GM12891 (cell line): Measurements from ENCODE around the gene PCSK4.

Source experiments
- DNase-seq: peaks from one replicate; pipeline ENCODE4 v3.0.0; 2011; ENCODE audit warnings: low spot score; ENCODE audit not compliant: insufficient read length
- FAIRE-seq: peaks from 2 replicates; lab custom pipeline; 2011; peaks lifted over from hg19 to GRCh38; lab: Jason Lieb, UNC
- PAX5 ChIP-seq: IDR thresholded peaks from 2 replicates; pipeline ENCODE4 v1.6.1; 2011; ENCODE audit warnings: low read length, moderate library complexity, mild to moderate bottlenecking; ENCODE audit not compliant: insufficient read depth, severe bottlenecking
- POLR2A ChIP-seq: IDR thresholded peaks from 2 replicates; pipeline ENCODE4 v1.6.1; 2011; ENCODE audit warnings: low read depth, low read length, control low read depth
- POLR2AphosphoS5 ChIP-seq: IDR thresholded peaks from 2 replicates; pipeline ENCODE4 v1.6.1; 2011; ENCODE audit warnings: low read depth, low read length, control low read depth
- POU2F2 ChIP-seq: IDR thresholded peaks from 2 replicates; pipeline ENCODE4 v1.6.1; 2011; ENCODE audit warnings: low read depth, mild to moderate bottlenecking, control low read depth, low read length, moderate library complexity
- SPI1 ChIP-seq: IDR thresholded peaks from 2 replicates; pipeline ENCODE4 v1.6.1; 2011; ENCODE audit warnings: low read depth, low read length, control low read depth
- TAF1 ChIP-seq: IDR thresholded peaks from 2 replicates; pipeline ENCODE4 v1.6.1; 2011; ENCODE audit warnings: low read depth, low read length, control low read depth

The PCSK4 gene

DNA sequence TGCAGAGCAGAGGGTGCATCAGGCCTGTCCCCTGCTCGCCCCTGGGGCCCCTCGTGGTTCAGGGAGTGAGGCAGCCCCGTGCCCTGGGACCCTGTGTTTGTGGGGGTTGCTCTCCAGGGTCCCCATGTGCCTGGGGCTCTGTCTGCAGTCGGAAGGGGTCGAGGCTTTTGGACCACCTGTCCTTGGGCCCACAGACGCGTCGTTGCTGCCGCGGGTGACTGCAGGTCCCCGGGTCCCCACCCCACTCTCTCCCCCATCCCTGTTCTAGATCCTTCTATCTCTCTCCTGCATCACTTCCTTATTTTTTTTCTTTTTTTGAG, 1.9 kb downstream of the PCSK4 start:
- FAIRE-seq (no peak), DNase-seq (no peak)
- no peak for TF ChIP-seq POU2F2
- no peak for TF ChIP-seq PAX5
- no peak for TF ChIP-seq POLR2AphosphoS5
- TF ChIP-seq TAF1, result no peak
- TF ChIP-seq SPI1, result no peak
- TF ChIP-seq POLR2A, result no peak

- FAIRE-seq (no peak), DNase-seq (no peak)
Observed at GRCh38 chr19:1487576-1488281, 2.4 kb downstream of the PCSK4 start.

DNA sequence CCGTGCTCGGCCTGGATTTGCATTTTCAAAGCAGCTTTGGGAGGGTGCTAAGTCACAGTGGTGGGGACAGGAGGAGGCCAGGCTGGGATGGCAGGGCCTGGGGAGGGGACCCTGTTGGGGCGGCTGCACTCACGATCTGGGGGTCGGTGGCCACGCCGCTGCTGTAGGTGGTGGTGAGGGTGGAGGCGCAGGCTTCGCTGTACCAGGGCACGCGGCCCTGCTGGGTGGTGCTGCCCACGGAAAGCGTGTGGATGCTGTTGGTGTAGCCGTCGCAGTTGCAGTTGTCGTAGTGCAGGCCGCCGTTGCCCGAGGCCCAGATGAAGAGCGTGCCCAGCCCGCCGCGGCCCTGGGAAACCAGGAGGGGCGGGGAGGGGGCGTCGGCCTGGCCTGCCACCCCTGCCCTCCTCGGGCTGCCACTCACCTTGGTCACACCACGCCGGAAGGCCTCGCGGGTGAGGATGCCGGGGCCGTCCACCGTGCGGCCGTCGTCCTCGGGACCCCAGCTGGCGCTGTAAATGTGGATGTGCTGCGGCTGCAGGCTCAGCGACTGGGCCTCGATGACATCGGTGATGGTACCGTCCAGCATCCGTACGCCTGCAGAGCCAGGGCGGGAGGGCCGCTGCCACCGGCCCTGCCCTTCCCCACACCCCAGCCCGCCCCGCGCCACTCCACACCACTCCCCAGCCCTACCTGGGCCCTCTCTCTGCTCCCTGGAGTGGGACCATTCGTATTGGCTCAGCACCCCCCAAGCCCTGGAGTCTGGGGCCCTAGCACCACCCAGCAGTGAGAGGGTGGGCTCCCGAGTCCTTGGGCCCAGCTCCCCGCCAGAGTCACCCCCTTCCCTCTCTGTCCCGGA, 3.2 kb downstream of the PCSK4 start:
- DNase-seq (no peak), FAIRE-seq (no peak)
- TF ChIP-seq POLR2AphosphoS5 (no peak), PAX5 (no peak), TAF1 (no peak), POU2F2 (no peak), SPI1 (no peak), POLR2A (no peak)

More at GRCh38 chr19:1487576-1488281, 2.4 kb downstream of the PCSK4 start:
- no peak for TF ChIP-seq TAF1
- no peak for TF ChIP-seq SPI1
- no peak for TF ChIP-seq POLR2A

- FAIRE-seq (no peak), DNase-seq (no peak)
- no peak for TF ChIP-seq PAX5
- no peak for TF ChIP-seq POLR2AphosphoS5
- TF ChIP-seq SPI1, result no peak
- TF ChIP-seq TAF1, result no peak
- TF ChIP-seq POU2F2, result no peak
- TF ChIP-seq POLR2A, result no peak
Observed at GRCh38 chr19:1483979-1484428, 6.1 kb downstream of the PCSK4 start.

GRCh38 chr19:1483131-1483978, 6.8 kb downstream of the PCSK4 start:
- no peak for DNase-seq
- TF ChIP-seq POLR2A (no peak), POLR2AphosphoS5 (no peak), PAX5 (no peak), POU2F2 (no peak), SPI1 (no peak), TAF1 (no peak)
- no peak for FAIRE-seq

- TF ChIP-seq TAF1 (no peak), SPI1 (no peak), POLR2AphosphoS5 (no peak), POU2F2 (no peak), PAX5 (no peak), POLR2A (no peak)
- FAIRE-seq (no peak), DNase-seq (no peak)
Observed at GRCh38 chr19:1482361-1483130, 7.6 kb downstream of the PCSK4 start.

DNA sequence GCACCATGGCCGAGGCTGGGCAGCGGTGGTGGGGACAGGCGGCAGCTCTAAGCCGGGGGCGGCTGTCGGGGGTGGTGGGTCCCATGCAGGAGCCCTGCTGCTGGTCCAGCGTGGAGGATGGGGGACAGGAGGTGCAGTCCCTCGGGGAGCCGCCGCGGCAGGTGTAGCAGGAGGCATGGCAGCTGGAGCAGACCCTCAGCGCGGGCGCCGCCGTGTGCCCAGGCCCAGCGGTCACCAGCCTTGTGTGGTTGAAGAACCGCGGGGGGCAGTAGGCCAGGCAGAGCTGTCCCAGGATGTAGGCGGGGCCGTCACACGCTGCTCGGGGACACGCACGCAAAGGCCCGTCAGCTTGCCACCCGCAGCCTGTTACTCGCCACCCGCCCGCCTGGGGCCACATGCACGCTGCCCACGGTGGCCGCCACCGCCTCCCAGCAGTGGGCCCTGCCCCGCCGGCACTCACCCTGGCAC, 8.2 kb downstream of the PCSK4 start:
- no peak for FAIRE-seq
- no peak for TF ChIP-seq SPI1
- TF ChIP-seq POLR2AphosphoS5, result no peak
- TF ChIP-seq TAF1, result no peak
- TF ChIP-seq PAX5, result no peak
- no peak for TF ChIP-seq POU2F2
- TF ChIP-seq POLR2A, result no peak

DNA sequence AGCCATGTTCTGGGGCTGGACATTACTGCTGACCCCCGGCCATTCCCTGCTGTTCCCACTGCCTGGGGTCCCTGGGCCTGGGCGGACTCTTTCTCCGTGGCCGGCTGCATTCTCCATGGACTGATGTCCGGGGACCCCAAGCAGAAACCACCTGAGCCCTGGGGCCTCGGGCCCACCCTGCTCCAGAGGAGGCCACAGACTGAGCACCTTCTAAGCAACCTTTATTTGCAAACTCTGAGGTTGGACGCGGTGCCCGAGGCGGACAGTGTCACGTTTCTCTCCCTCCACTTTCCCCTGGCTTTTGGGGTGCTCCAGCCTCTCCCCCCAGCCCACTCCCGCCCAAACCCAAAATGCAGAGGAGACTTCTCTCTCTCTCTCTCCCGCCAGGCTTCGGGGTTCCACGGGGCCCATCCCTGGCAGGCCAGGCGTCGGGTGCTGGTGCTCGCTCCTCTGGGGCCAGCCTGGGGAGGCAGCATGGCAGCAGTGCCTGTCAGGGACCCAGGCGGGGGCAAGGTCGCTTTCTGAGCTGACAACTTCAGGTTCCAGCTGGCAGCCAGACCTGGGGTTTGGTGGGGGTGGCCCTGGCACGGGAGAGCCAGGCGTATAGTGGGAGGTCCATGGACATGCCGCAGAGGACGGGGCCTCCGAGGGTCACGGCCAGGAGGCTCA, 8.8 kb downstream of the PCSK4 start:
- no peak for TF ChIP-seq POLR2AphosphoS5
- no peak for TF ChIP-seq POLR2A
- no peak for TF ChIP-seq PAX5
- no peak for TF ChIP-seq TAF1
- no peak for TF ChIP-seq POU2F2
- TF ChIP-seq SPI1, result no peak
- DNase-seq, result no peak
- FAIRE-seq, result no peak

More for the DNA sequence above, 8.2 kb downstream of the PCSK4 start:
- no peak for DNase-seq
